Osteocyte (in vitro differentiated cells): ENCODE measurements around the gene PDE4B. TPM values are rescaled to one million over a fixed set of nuclear protein-coding genes. Genes with fewer than 3 reads are reported as not detected.
"Not testable (repeated sequence)": the region's sequence is repeated elsewhere in the genome, so short reads cannot be mapped to it uniquely, and the experiment has no call there.

Experiments used
- DNase-seq: peaks from one replicate; pipeline ENCODE4 v3.0.0; 2021; ENCODE audit warnings: mixed read lengths; ENCODE audit not compliant: unreplicated experiment; ENCODE audit errors: extremely low spot score
- H3K27ac Mint-ChIP-seq: one replicate; pipeline ENCODE4 v1.8.0; 2021; ENCODE audit warnings: mild to moderate bottlenecking, mixed read lengths; ENCODE audit not compliant: unreplicated experiment
- H3K27me3 Mint-ChIP-seq: one replicate; pipeline ENCODE4 v1.8.0; 2021; ENCODE audit warnings: mixed read lengths; ENCODE audit not compliant: unreplicated experiment
- H3K36me3 Mint-ChIP-seq: one replicate; pipeline ENCODE4 v1.8.0; 2021; ENCODE audit warnings: mixed read lengths; ENCODE audit not compliant: unreplicated experiment
- H3K4me1 Mint-ChIP-seq: one replicate; pipeline ENCODE4 v1.8.0; 2021; ENCODE audit warnings: mixed read lengths; ENCODE audit not compliant: unreplicated experiment
- H3K4me3 Mint-ChIP-seq: one replicate; pipeline ENCODE4 v1.8.0; 2021; ENCODE audit warnings: mild to moderate bottlenecking, moderate library complexity, mixed read lengths; ENCODE audit not compliant: unreplicated experiment
- H3K9me3 Mint-ChIP-seq: one replicate; pipeline ENCODE4 v1.8.0; 2021; ENCODE audit warnings: mixed read lengths; ENCODE audit not compliant: unreplicated experiment
- total RNA-seq: library from RNA; stranded (reverse); gene quantifications from 2 replicates; pipeline ENCODE4 v1.2.1, GENCODE V29; 2021
- TF ChIP-seq, protein P1 (sequence below): fragments of 200-600 bp; sonication (generic); IDR thresholded peaks from 2 replicates; pipeline ENCODE4 v1.5.0; 2021; ENCODE audit warnings: antibody characterized with exemption, mild to moderate bottlenecking, moderate library complexity

Gene PDE4B
- total RNA-seq, 1 donor from 2014 or later, result 53.1 TPM

GRCh38 chr1:66046415-66046814, 253.7 kb downstream of the PDE4B start:
- Mint-ChIP-seq H3K27ac (no peak overlapping the region), H3K4me3 (no peak overlapping the region), H3K27me3 (peaks cover 9% of the 10 kb centered on the region), H3K36me3 (no peaks in the 10 kb centered on the region), H3K9me3 (no peaks in the 10 kb centered on the region), H3K4me1 (no peaks in the 10 kb centered on the region)
- TF ChIP-seq, protein P1, sequence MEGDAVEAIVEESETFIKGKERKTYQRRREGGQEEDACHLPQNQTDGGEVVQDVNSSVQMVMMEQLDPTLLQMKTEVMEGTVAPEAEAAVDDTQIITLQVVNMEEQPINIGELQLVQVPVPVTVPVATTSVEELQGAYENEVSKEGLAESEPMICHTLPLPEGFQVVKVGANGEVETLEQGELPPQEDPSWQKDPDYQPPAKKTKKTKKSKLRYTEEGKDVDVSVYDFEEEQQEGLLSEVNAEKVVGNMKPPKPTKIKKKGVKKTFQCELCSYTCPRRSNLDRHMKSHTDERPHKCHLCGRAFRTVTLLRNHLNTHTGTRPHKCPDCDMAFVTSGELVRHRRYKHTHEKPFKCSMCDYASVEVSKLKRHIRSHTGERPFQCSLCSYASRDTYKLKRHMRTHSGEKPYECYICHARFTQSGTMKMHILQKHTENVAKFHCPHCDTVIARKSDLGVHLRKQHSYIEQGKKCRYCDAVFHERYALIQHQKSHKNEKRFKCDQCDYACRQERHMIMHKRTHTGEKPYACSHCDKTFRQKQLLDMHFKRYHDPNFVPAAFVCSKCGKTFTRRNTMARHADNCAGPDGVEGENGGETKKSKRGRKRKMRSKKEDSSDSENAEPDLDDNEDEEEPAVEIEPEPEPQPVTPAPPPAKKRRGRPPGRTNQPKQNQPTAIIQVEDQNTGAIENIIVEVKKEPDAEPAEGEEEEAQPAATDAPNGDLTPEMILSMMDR, result no peak
- no peak for DNase-seq

DNA sequence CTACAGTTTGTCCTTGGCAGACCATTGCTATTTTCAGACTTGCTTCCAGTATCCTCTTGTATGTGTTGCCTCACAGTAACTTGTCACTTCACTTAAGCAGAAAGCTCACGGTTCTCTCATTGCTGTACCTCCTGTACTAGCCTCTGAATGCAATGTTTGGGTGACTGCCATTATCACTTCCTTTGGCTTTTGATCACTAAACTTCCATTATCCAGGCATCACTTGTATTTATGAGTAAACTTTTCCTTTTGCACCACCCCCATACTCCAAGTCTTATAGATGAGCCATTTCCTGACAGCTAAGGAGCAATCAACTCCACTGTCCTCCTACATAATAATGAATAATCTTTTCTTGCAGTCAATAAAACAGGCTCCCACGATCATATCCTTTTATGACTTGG, 255.3 kb downstream of the PDE4B start:
- Mint-ChIP-seq H3K9me3 (no peaks in the 10 kb centered on the region), H3K4me1 (no peaks in the 10 kb centered on the region), H3K4me3 (no peak overlapping the region), H3K27me3 (peaks cover 7% of the 10 kb centered on the region), H3K27ac (no peak overlapping the region), H3K36me3 (no peaks in the 10 kb centered on the region)
- TF ChIP-seq, protein P1, result no peak
- no peak for DNase-seq

DNA sequence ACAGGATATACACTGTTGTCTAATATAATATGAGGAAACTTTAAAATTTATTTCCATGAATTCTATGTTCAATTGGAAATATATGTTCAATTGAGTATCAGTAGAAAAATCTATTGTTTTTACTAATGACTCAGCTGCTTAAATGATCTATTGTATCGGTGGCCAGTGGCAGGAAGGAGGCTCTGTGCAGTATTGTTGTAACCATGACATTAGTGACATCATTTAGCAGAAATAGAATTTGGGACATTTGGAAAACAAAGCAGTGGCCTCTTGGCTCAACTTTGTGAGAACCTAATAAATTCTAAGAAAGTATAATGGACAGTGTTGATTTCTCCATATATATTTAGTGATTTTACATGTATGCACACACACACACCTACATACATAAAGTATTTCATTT, 257.4 kb downstream of the PDE4B start:
- Mint-ChIP-seq H3K27me3 (peaks cover 10% of the 10 kb centered on the region), H3K36me3 (no peaks in the 10 kb centered on the region), H3K9me3 (no peaks in the 10 kb centered on the region), H3K4me1 (no peaks in the 10 kb centered on the region), H3K27ac (no peak overlapping the region), H3K4me3 (no peak overlapping the region)
- TF ChIP-seq, protein P1, result no peak
- DNase-seq, result no peak

DNA sequence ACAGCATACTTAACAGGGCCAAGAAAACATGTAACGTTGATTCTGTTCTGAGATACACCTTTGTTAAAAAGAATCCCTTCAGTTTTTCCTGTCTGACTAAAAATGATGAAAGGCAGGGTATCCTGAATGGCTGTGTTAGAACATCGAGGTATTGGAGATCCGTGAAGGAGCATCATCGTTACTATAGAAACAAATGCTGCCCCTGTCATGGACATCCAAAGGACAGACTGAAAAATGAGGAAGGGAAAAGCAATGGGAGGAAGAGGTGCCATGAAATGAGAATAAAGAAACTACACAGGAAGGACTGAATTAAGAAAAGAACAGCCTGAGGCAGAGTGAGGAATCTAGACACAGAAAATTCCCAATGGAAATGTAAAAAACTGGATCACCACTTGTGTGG, 257.9 kb downstream of the PDE4B start:
- TF ChIP-seq, protein P1, result no peak
- peaks cover 9% of the 10 kb centered on the region for H3K27me3 Mint-ChIP-seq
- H3K36me3 Mint-ChIP-seq, result no peaks in the 10 kb centered on the region
- no peak for DNase-seq
- H3K9me3 Mint-ChIP-seq, result no peaks in the 10 kb centered on the region
- H3K27ac Mint-ChIP-seq, result no peak overlapping the region
- H3K4me3 Mint-ChIP-seq, result no peak overlapping the region
- H3K4me1 Mint-ChIP-seq, result no peaks in the 10 kb centered on the region

- no peak overlapping the region for H3K27ac Mint-ChIP-seq
- TF ChIP-seq, protein P1, result no peak
Measured at GRCh38 chr1:66055092-66055491, 262.4 kb downstream of the PDE4B start.

GRCh38 chr1:66057448-66057847, 264.8 kb downstream of the PDE4B start:
- H3K27me3 Mint-ChIP-seq, result peaks cover 18% of the 10 kb centered on the region

More at GRCh38 chr1:66055092-66055491, 262.4 kb downstream of the PDE4B start:
- Mint-ChIP-seq H3K4me3 (no peak overlapping the region), H3K27me3 (peaks cover 10% of the 10 kb centered on the region), H3K36me3 (no peaks in the 10 kb centered on the region), H3K9me3 (no peaks in the 10 kb centered on the region), H3K4me1 (no peaks in the 10 kb centered on the region)
- DNase-seq, result no peak

More at GRCh38 chr1:66057448-66057847, 264.8 kb downstream of the PDE4B start:
- H3K4me1 Mint-ChIP-seq, H3K9me3 Mint-ChIP-seq, H3K36me3 Mint-ChIP-seq, H3K4me3 Mint-ChIP-seq, DNase-seq, H3K27ac Mint-ChIP-seq: not testable (repeated sequence)
